GM21786 (cell line): ENCODE results near the gene ITIH6.
"Not testable (repeated sequence)": the region's sequence is repeated elsewhere in the genome, so short reads cannot be mapped to it uniquely, and the experiment has no call there.

Source experiments
- ATAC-seq: cut with Tn5 transposase; IDR thresholded peaks from one replicate; pipeline ENCODE4 v1.9.1; 2021; ENCODE audit not compliant: unreplicated experiment

Gene ITIH6

GRCh38 chrX:54738567-54738966 is 59.5 kb downstream of the ITIH6 start:
- not testable (repeated sequence) for ATAC-seq

GRCh38 chrX:54736298-54736942 is 61.6 kb downstream of the ITIH6 start:
- not testable (repeated sequence) for ATAC-seq

GRCh38 chrX:54721424-54721823 is 76.6 kb downstream of the ITIH6 start:
- ATAC-seq, result no peak

- ATAC-seq, result no peak
Measured at GRCh38 chrX:54715621-54716020, 82.4 kb downstream of the ITIH6 start.

- no peak for ATAC-seq
Measured at GRCh38 chrX:54714424-54714823, 83.6 kb downstream of the ITIH6 start.

GRCh38 chrX:54711735-54712134 is 86.3 kb downstream of the ITIH6 start:
- ATAC-seq, result no peak

GRCh38 chrX:54710920-54711319 is 87.1 kb downstream of the ITIH6 start:
- ATAC-seq, result no peak

- no peak for ATAC-seq
Measured at GRCh38 chrX:54708404-54708803, 89.7 kb downstream of the ITIH6 start.
